ENCODE measurements around the gene PCDHGA10.
"Not testable (repeated sequence)": the region's sequence is repeated elsewhere in the genome, so short reads cannot be mapped to it uniquely, and the experiment has no call there.

The PCDHGA10 gene

GRCh38 chr5:141427783-141428426 lies 15.1 kb downstream of the PCDHGA10 start:
- DNase-seq = no peak

- DNase-seq = no peak
Measured at GRCh38 chr5:141430332-141431113, 17.7 kb downstream of the PCDHGA10 start, which contains the start of gene PCDHGA12. Gene PCDHGA12 (plus strand): TSS chr5:141430507. CDS start chr5:141430760, 253 bp downstream.

DNA sequence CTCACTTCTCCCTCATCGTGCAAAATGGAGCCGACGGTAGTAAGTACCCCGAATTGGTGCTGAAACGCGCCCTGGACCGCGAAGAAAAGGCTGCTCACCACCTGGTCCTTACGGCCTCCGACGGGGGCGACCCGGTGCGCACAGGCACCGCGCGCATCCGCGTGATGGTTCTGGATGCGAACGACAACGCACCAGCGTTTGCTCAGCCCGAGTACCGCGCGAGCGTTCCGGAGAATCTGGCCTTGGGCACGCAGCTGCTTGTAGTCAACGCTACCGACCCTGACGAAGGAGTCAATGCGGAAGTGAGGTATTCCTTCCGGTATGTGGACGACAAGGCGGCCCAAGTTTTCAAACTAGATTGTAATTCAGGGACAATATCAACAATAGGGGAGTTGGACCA lies 18.5 kb downstream of the PCDHGA10 start:
- DNase-seq = no peak

- not testable (repeated sequence) for DNase-seq
Measured at GRCh38 chr5:141432308-141432707, 19.5 kb downstream of the PCDHGA10 start.

DNA sequence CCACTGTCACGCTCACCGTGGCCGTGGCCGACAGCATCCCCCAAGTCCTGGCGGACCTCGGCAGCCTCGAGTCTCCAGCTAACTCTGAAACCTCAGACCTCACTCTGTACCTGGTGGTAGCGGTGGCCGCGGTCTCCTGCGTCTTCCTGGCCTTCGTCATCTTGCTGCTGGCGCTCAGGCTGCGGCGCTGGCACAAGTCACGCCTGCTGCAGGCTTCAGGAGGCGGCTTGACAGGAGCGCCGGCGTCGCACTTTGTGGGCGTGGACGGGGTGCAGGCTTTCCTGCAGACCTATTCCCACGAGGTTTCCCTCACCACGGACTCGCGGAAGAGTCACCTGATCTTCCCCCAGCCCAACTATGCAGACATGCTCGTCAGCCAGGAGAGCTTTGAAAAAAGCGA lies 19.9 kb downstream of the PCDHGA10 start:
- not testable (repeated sequence) for DNase-seq

DNA sequence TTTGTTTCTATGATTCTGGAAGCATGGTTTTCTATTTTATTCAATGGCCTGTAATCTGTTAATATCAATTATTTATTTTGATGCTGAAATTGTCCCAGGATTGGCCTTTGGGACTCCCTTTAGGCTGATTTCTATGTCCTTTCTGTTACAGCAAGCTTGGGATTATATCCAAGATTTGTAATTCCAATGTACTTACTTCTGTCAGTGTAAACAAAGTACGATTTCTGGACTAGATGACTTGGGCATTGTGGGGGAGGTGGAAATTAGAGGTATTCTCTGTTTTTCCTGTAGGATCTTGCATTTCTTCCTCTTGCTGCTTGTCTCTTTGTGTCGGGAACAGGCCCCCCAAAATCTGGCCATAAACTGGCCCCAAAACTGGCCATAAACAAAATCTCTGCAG lies 21.2 kb downstream of the PCDHGA10 start:
- DNase-seq = no peak

- DNase-seq = no peak
Measured at GRCh38 chr5:141437221-141437620, 24.4 kb downstream of the PCDHGA10 start.

- DNase-seq = no peak
Measured at GRCh38 chr5:141439411-141440141, 26.8 kb downstream of the PCDHGA10 start.

GRCh38 chr5:141440341-141440740 lies 27.6 kb downstream of the PCDHGA10 start:
- DNase-seq = no peak

DNA sequence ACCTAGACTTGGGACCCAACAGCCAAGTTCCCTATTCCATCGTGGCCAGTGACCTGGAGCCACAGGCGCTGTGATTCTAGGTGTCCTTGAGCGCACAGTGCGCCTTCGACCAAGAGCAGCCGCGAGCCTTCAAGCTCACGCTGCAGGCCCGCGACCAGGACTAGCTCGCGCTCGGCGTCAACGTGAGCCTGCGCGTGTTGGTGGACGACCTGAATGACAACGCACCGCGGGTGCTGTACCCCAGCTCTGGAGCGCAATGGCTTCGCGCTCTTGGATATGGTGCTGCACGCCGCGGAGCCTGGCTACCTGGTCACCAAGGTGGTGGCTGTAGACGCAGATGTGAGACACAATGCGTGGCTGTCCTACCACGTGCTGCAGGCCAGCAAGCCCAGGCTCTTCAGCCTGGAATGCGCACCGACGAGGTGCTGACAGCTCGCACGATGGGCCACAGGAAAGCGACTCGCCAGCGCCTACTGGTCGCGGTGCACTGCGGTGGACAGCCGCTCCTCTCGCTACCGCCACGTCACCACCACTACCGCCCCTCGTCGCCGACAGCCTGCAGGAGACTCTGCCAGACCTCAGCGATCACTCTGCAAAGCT lies 28.9 kb downstream of the PCDHGA10 start:
- no peak for DNase-seq

GRCh38 chr5:141465351-141465750 lies 52.6 kb downstream of the PCDHGA10 start:
- DNase-seq = no peak

Measured in CD4-positive, alpha-beta T cell treated with Interleukin-17A for 4 hours (primary cell).